ENCODE data around the gene RRAGD.

Gene RRAGD

GRCh38 chr6:89412071-89413005 is at the start of gene RRAGD:
TSS of gene RRAGD (minus strand) at chr6:89412273. CDS start at chr6:89411993, 280 bp downstream.
- H3K27ac ChIP-seq = peak within 1 kb of the TSS; percentile 68 to 85 (median 81); a peak in 21 of 22 replicates
- H3K4me2 ChIP-seq = peak within 1 kb of the TSS; percentile 79 to 87 (median 82)

GRCh38 chr6:89460713-89461112 is 48.6 kb upstream of the RRAGD start:
- no peaks in the 10 kb centered on the region for H3K4me1 ChIP-seq
- no peak overlapping the region for H3K4me3 ChIP-seq
- H3K27me3 ChIP-seq = no peaks in the 10 kb centered on the region
- no peak for TF ChIP-seq Cebpa-rat (IDR thresholded peaks at IDR 0.05)
- H4K20me1 ChIP-seq = no peaks in the 10 kb centered on the region
- H3K9ac ChIP-seq = no peak overlapping the region
- H3K27ac ChIP-seq = no peak overlapping the region
- no peaks in the 10 kb centered on the region for H3K36me3 ChIP-seq
- no peaks in the 10 kb centered on the region for H3K9me3 ChIP-seq (replicated peaks in 1 of 11)
- H3K4me2 ChIP-seq = no peak overlapping the region

More at GRCh38 chr6:89412071-89413005, at the start of gene RRAGD:
- H3K4me1 ChIP-seq = peaks cover 30 to 44% (median 38%) of the 10 kb centered on the region in 10 experiments
- no peak for TF ChIP-seq Cebpa-rat (IDR thresholded peaks at IDR 0.05)
- H3K4me3 ChIP-seq = peak within 1 kb of the TSS; percentile 71 to 83 (median 76)
- H3K9ac ChIP-seq = peak within 1 kb of the TSS; percentile 81 to 88 (median 84)
- peaks cover 0 to 36% (median 12%) of the 10 kb centered on the region in 11 experiments; a peak in 9 of 22 replicates for H4K20me1 ChIP-seq
- no peaks in the 10 kb centered on the region for H3K36me3 ChIP-seq
- no peaks in the 10 kb centered on the region for H3K9me3 ChIP-seq (replicated peaks in 1 of 11)
- H3K27me3 ChIP-seq = no peaks in the 10 kb centered on the region

- Histone ChIP-seq H3K27me3 (no peaks in the 10 kb centered on the region), H3K36me3 (no peaks in the 10 kb centered on the region), H3K9me3 (replicated peaks in 1 of 11) (no peaks in the 10 kb centered on the region), H3K9ac (no peak overlapping the region), H3K27ac (no peak overlapping the region), H3K4me2 (no peak overlapping the region), H3K4me1 (no peaks in the 10 kb centered on the region), H3K4me3 (no peak overlapping the region), H4K20me1 (no peaks in the 10 kb centered on the region)
- no peak for TF ChIP-seq Cebpa-rat (IDR thresholded peaks at IDR 0.05)
Observed at GRCh38 chr6:89459501-89459900, 47.4 kb upstream of the RRAGD start.

- Histone ChIP-seq H3K36me3 (no peaks in the 10 kb centered on the region), H3K4me3 (no peak overlapping the region), H3K9me3 (replicated peaks in 1 of 11) (no peaks in the 10 kb centered on the region), H3K4me1 (no peaks in the 10 kb centered on the region), H3K27me3 (no peaks in the 10 kb centered on the region), H4K20me1 (no peaks in the 10 kb centered on the region), H3K9ac (no peak overlapping the region), H3K4me2 (no peak overlapping the region), H3K27ac (no peak overlapping the region)
- TF ChIP-seq Cebpa-rat (IDR thresholded peaks at IDR 0.05) = no peak
Observed at GRCh38 chr6:89458704-89459103, 46.6 kb upstream of the RRAGD start.

GRCh38 chr6:89454300-89454699 is 42.2 kb upstream of the RRAGD start:
- Histone ChIP-seq H3K27me3 (no peaks in the 10 kb centered on the region), H3K9me3 (replicated peaks in 1 of 11) (no peaks in the 10 kb centered on the region), H3K9ac (no peak overlapping the region), H3K4me1 (no peaks in the 10 kb centered on the region), H3K4me3 (no peak overlapping the region), H3K27ac (no peak overlapping the region), H3K36me3 (no peaks in the 10 kb centered on the region), H3K4me2 (no peak overlapping the region), H4K20me1 (no peaks in the 10 kb centered on the region)
- TF ChIP-seq Cebpa-rat (IDR thresholded peaks at IDR 0.05) = no peak

GRCh38 chr6:89452281-89452680 is 40.2 kb upstream of the RRAGD start:
- no peak overlapping the region for H3K27ac ChIP-seq
- H3K36me3 ChIP-seq = no peaks in the 10 kb centered on the region
- no peak overlapping the region for H3K4me3 ChIP-seq
- H3K4me1 ChIP-seq = no peaks in the 10 kb centered on the region
- no peaks in the 10 kb centered on the region for H4K20me1 ChIP-seq
- H3K27me3 ChIP-seq = no peaks in the 10 kb centered on the region
- no peak for TF ChIP-seq Cebpa-rat (IDR thresholded peaks at IDR 0.05)
- no peak overlapping the region for H3K9ac ChIP-seq
- H3K9me3 ChIP-seq (replicated peaks in 1 of 11) = no peaks in the 10 kb centered on the region
- H3K4me2 ChIP-seq = no peak overlapping the region

- H3K36me3 ChIP-seq = no peaks in the 10 kb centered on the region
Observed at GRCh38 chr6:89449193-89449592, 37.1 kb upstream of the RRAGD start.

GRCh38 chr6:89443658-89444057 is 31.6 kb upstream of the RRAGD start:
- no peak for TF ChIP-seq Cebpa-rat (IDR thresholded peaks at IDR 0.05)
- no peaks in the 10 kb centered on the region for H3K27me3 ChIP-seq
- no peaks in the 10 kb centered on the region for H3K4me1 ChIP-seq
- H3K4me3 ChIP-seq = no peak overlapping the region
- no peak overlapping the region for H3K9ac ChIP-seq
- H3K4me2 ChIP-seq = no peak overlapping the region
- no peaks in the 10 kb centered on the region for H3K36me3 ChIP-seq
- no peaks in the 10 kb centered on the region for H4K20me1 ChIP-seq
- no peaks in the 10 kb centered on the region for H3K9me3 ChIP-seq (replicated peaks in 1 of 11)
- no peak overlapping the region for H3K27ac ChIP-seq

More at GRCh38 chr6:89449193-89449592, 37.1 kb upstream of the RRAGD start:
- H3K9ac ChIP-seq = no peak overlapping the region
- no peak overlapping the region for H3K27ac ChIP-seq
- H3K4me2 ChIP-seq = no peak overlapping the region
- no peaks in the 10 kb centered on the region for H3K9me3 ChIP-seq (replicated peaks in 1 of 11)
- no peak for TF ChIP-seq Cebpa-rat (IDR thresholded peaks at IDR 0.05)
- H4K20me1 ChIP-seq = no peaks in the 10 kb centered on the region
- H3K4me3 ChIP-seq = no peak overlapping the region
- no peaks in the 10 kb centered on the region for H3K4me1 ChIP-seq
- no peaks in the 10 kb centered on the region for H3K27me3 ChIP-seq

- no peaks in the 10 kb centered on the region for H3K36me3 ChIP-seq
- H3K27me3 ChIP-seq = no peaks in the 10 kb centered on the region
- H4K20me1 ChIP-seq = no peaks in the 10 kb centered on the region
- no peak overlapping the region for H3K9ac ChIP-seq
- H3K27ac ChIP-seq = no peak overlapping the region
- H3K9me3 ChIP-seq (replicated peaks in 1 of 11) = no peaks in the 10 kb centered on the region
- H3K4me1 ChIP-seq = no peaks in the 10 kb centered on the region
- no peak for TF ChIP-seq Cebpa-rat (IDR thresholded peaks at IDR 0.05)
- no peak overlapping the region for H3K4me2 ChIP-seq
- H3K4me3 ChIP-seq = no peak overlapping the region
Observed at GRCh38 chr6:89440200-89440599, 28.1 kb upstream of the RRAGD start.

- Histone ChIP-seq H3K9me3 (replicated peaks in 1 of 11) (no peaks in the 10 kb centered on the region), H3K4me3 (no peak overlapping the region), H4K20me1 (no peaks in the 10 kb centered on the region), H3K36me3 (no peaks in the 10 kb centered on the region), H3K4me1 (no peaks in the 10 kb centered on the region), H3K27ac (no peak overlapping the region), H3K9ac (no peak overlapping the region), H3K4me2 (no peak overlapping the region), H3K27me3 (no peaks in the 10 kb centered on the region; a peak in 1 of 22 replicates)
- no peak for TF ChIP-seq Cebpa-rat (IDR thresholded peaks at IDR 0.05)
Observed at GRCh38 chr6:89439014-89439413, 26.9 kb upstream of the RRAGD start.

Data from BLaER1 treated with 17β-estradiol and CSF1 and Interleukin-3, amounts not matched to agents 10 nM and 100 nM (cell line).